HG02610 (cell line): ENCODE data around the gene GLE1.

Experiments
- ATAC-seq: cut with Tn5 transposase; IDR thresholded peaks from one replicate; pipeline ENCODE4 v1.9.1; 2021; ENCODE audit warnings: mild to moderate bottlenecking, moderate library complexity; ENCODE audit not compliant: unreplicated experiment

Gene GLE1

GRCh38 chr9:128588581-128589233 lies 84.2 kb downstream of the GLE1 start:
- ATAC-seq = no peak
